ENCODE results near the gene PDSS1.

GRCh38 chr10:26690731-26691475 is 6.6 kb upstream of the PDSS1 start:
- TF ChIP-seq CTCF (IDR thresholded peaks at IDR 0.05), result no peak
- no peak for TF ChIP-seq POLR2A (IDR thresholded peaks at IDR 0.05)
